Measurements from ENCODE around the gene GLRX.

- TF ChIP-seq CTCF (IDR thresholded peaks at IDR 0.05): no peak
- TF ChIP-seq POLR2A (IDR thresholded peaks at IDR 0.05): no peak
Observed at GRCh38 chr5:95815155-95815729, 7.3 kb downstream of the GLRX start.

All from Peyer's patch (tissue), 4 donors.